SK-N-SH (cell line): ENCODE data around the gene PELI3. TPM values are rescaled to one million over a fixed set of nuclear protein-coding genes. Genes with fewer than 3 reads are reported as not detected.

Experiments
- CTCF ChIA-PET: fragments of 300-600, 350-600 bp; formaldehyde crosslinking; extraction: SDS; loops from one replicate; lab custom pipeline; 2021; lab: Yijun Ruan, JAX
- POLR2A ChIA-PET: fragments of 350-600 bp; sonication (Branson Sonifier 250); formaldehyde crosslinking; extraction: SDS; loops from one replicate; lab custom pipeline; 2020; ENCODE audit warnings: antibody characterized with exemption, inconsistent platforms; lab: Yijun Ruan, JAX
- DNase-seq: peaks from one replicate; pipeline ENCODE4 v3.0.0; 2012
- H2AFZ ChIP-seq: fragments of 200-600 bp; sonication (generic); 2 replicates; pipeline ENCODE4 v1.8.1; 2016; ENCODE audit warnings: antibody characterized with exemption, mild to moderate bottlenecking, low read depth
- H3F3A ChIP-seq: fragments of 200-600 bp; sonication (generic); replicated peaks from 2 replicates; pipeline ENCODE3; 2016; ENCODE audit warnings: antibody characterized with exemption, mild to moderate bottlenecking; ENCODE audit not compliant: insufficient read depth
- H3K27ac ChIP-seq, 2 experiments: fragments of 200-500 bp in 1 of 2; fragments of 200-600 bp in 1 of 2; sonication (Bioruptor generic) in 1 of 2; sonication (generic), shearing (Covaris generic) in 1 of 2; 2 replicates each; pipeline versions ENCODE4 v1.5.1 to v1.6.1; 2014 to 2016; ENCODE audit warnings: low read depth in 2 of 2, inconsistent platforms in 1 of 2, low read length in 1 of 2, mild to moderate bottlenecking in 1 of 2, mixed read lengths in 1 of 2
- H3K27me3 ChIP-seq: fragments of 200-600 bp; sonication (generic), shearing (Covaris generic); 2 replicates; pipeline ENCODE4 v1.6.1; 2016; ENCODE audit warnings: mixed run types; ENCODE audit not compliant: insufficient read depth
- H3K36me3 ChIP-seq, 2 experiments: fragments of 200-500 bp in 1 of 2; fragments of 200-600 bp in 1 of 2; sonication (Bioruptor generic) in 1 of 2; sonication (generic) in 1 of 2; replicated peaks in 1 of 2; 2 replicates each; pipeline versions ENCODE3 to v1.5.1; 2014 to 2016; ENCODE audit warnings: low read length in 1 of 2, mild to moderate bottlenecking in 1 of 2; ENCODE audit not compliant: insufficient read depth in 2 of 2, control insufficient read depth in 1 of 2
- H3K4me1 ChIP-seq, 2 experiments: fragments of 200-500 bp in 1 of 2; fragments of 200-600 bp in 1 of 2; sonication (Bioruptor generic) in 1 of 2; sonication (generic), shearing (Covaris generic) in 1 of 2; 2 replicates each; pipeline versions ENCODE4 v1.5.1 to v1.6.1; 2014 to 2016; ENCODE audit warnings: low read depth in 1 of 2, low read length in 1 of 2, mixed run types in 1 of 2; ENCODE audit not compliant: insufficient read depth in 2 of 2, control insufficient read depth in 1 of 2
- H3K4me2 ChIP-seq: fragments of 200-600 bp; sonication (generic), shearing (Covaris generic); 2 replicates; pipeline ENCODE4 v1.6.1; 2017; ENCODE audit warnings: mixed run types
- H3K4me3 ChIP-seq, 2 experiments: fragments of 200-500 bp in 1 of 2; fragments of 200-600 bp in 1 of 2; sonication (Bioruptor generic) in 1 of 2; sonication (generic), shearing (Covaris generic) in 1 of 2; 2 replicates each; pipeline versions ENCODE4 v1.5.1 to v1.8.1; 2014 to 2016; ENCODE audit warnings: low read depth in 2 of 2, inconsistent platforms in 1 of 2, low read length in 1 of 2, mild to moderate bottlenecking in 1 of 2, mixed read lengths in 1 of 2, moderate library complexity in 1 of 2
- H3K79me2 ChIP-seq: fragments of 200-600 bp; sonication (generic); 2 replicates; pipeline ENCODE4 v1.8.1; 2017; ENCODE audit warnings: mild to moderate bottlenecking; ENCODE audit not compliant: insufficient read depth
- H3K9ac ChIP-seq: fragments of 200-600 bp; sonication (generic); 2 replicates; pipeline ENCODE4 v1.6.1; 2017; ENCODE audit warnings: mixed run types
- H3K9me2 ChIP-seq: fragments of 200-600 bp; sonication (generic); 2 replicates; pipeline ENCODE4 v1.6.1; 2017; ENCODE audit warnings: mixed run types
- H3K9me3 ChIP-seq: fragments of 200-600 bp; sonication (generic); 2 replicates; pipeline ENCODE4 v1.6.1; 2017; ENCODE audit warnings: mixed run types, mild to moderate bottlenecking, moderate library complexity
- H4K20me1 ChIP-seq: fragments of 200-600 bp; sonication (generic); 2 replicates; pipeline ENCODE4 v1.6.1; 2017; ENCODE audit warnings: mild to moderate bottlenecking, mixed run types; ENCODE audit not compliant: insufficient read depth
- CTCF ChIP-seq: fragments of 200-600 bp; sonication (generic); IDR thresholded peaks from 2 replicates; pipeline ENCODE4 v1.6.1; 2017; ENCODE audit warnings: antibody characterized with exemption, mild to moderate bottlenecking, moderate library complexity
- ELF1 ChIP-seq: IDR thresholded peaks from 2 replicates; pipeline ENCODE4 v1.4.0; 2012
- FOSL2 ChIP-seq: IDR thresholded peaks from 2 replicates; pipeline ENCODE4 v1.4.0; 2012; ENCODE audit warnings: low read depth, mild to moderate bottlenecking, moderate library complexity, borderline replicate concordance
- JUND ChIP-seq: IDR thresholded peaks from 2 replicates; pipeline ENCODE4 v1.4.0; 2012
- RAD21 ChIP-seq: IDR thresholded peaks from 2 replicates; pipeline ENCODE4 v1.6.1; 2012; ENCODE audit warnings: mild to moderate bottlenecking, low read length
- RCOR1 ChIP-seq: fragments of 150-350 bp; IDR thresholded peaks from 2 replicates; pipeline ENCODE4 v1.6.1; 2017; ENCODE audit warnings: antibody characterized with exemption, low read length
- RFX5 ChIP-seq: IDR thresholded peaks from 2 replicates; pipeline ENCODE4 v1.6.1; 2012; ENCODE audit warnings: mild to moderate bottlenecking, improper control_type of control experiment, low read length
- SIN3A ChIP-seq: IDR thresholded peaks from 2 replicates; pipeline ENCODE4 v1.6.1; 2012; ENCODE audit warnings: low read depth, mild to moderate bottlenecking, low read length, moderate library complexity, borderline replicate concordance
- USF1 ChIP-seq: IDR thresholded peaks from 2 replicates; pipeline ENCODE4 v1.4.0; 2012; ENCODE audit warnings: low read depth, borderline replicate concordance
- ZBTB33 ChIP-seq: IDR thresholded peaks from 2 replicates; pipeline ENCODE4 v1.4.0; 2012; ENCODE audit warnings: low read depth, borderline replicate concordance
- WGBS: methylation state at CpG from one replicate; pipeline ENCODE4 v1.1.6; 2017; ENCODE audit warnings: low lambda C conversion rate; 5-methylcytosine and 5-hydroxymethylcytosine counted together
- polyA plus RNA-seq, 3 experiments: library from polyadenylated mRNA; depleted of rRNA; stranded (reverse); fragments of >200 nt; gene quantifications; 2 replicates each; pipeline ENCODE4 v1.2.3, GENCODE V29; 2012

The PELI3 gene
- polyA plus RNA-seq, 1 of the 3 experiments (the other 2 are of a cell fraction), result 7.0 TPM

DNA sequence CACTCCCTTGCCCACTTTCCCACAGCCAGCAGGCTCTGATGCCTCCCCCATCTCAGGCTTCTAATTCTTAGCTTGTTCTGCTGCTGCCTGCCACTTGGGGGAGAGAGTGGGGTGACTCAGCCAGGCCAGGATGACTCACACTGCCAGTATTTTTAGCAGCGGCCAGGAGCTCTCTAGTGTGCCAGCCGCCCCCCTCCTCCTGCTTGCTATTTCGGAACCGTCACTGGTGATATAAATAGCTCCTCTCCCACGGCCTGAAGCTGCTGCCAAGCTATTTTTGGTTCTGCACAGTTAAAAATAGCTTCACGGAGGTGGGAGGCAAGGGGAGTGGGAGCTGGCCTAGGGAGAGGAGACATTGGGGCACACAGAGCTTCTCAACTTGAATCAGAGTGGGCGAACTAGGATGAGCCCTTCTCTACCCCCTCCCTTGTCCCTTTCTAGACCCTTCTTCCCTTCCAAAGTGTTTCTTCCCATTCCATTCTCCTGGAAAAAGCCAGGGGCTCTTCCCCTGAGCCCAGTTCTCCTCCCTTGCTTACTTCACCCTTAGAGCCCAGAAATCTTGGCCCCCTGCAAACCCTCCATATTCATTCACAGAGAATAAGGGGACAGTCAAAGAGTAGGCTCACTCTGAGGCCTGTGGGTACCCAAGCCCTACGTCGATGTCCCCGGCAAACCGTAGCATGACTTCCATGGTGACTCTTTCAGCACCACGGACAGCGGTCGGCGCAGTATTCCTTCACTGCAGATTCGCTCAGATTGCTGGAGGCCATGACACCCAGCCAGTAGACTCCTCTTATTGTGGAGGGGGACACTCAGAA is 48.3 kb upstream of the PELI3 start (continued):
- TF ChIP-seq RFX5 (no peak), RCOR1 (no peak), FOSL2 (peak; percentile 100)
- TF ChIP-seq, all 33 proteins: peak for 15

GRCh38 chr11:66418986-66419308 is 47.8 kb upstream of the PELI3 start:
- H3K9ac ChIP-seq, result no peak overlapping the region
- H2AFZ ChIP-seq, result no peak overlapping the region
- no peak overlapping the region for H3K4me3 ChIP-seq
- 95% methylated on average over 3 of the region's 3 CpGs for WGBS
- peaks cover 4 to 14% of the 10 kb centered on the region in 2 experiments; a peak in 2 of 4 replicates for H3K4me1 ChIP-seq
- no peaks in the 10 kb centered on the region for H3K36me3 ChIP-seq
- H4K20me1 ChIP-seq, result peaks cover 32% of the 10 kb centered on the region
- H3F3A ChIP-seq, result peaks cover 21% of the 10 kb centered on the region
- POLR2A ChIA-PET, result no interaction called here
- H3K27ac ChIP-seq, result no peak overlapping the region
- H3K9me2 ChIP-seq, result no peaks in the 10 kb centered on the region
- H3K27me3 ChIP-seq, result peaks cover 29% of the 10 kb centered on the region
- DNase-seq, result no peak
- H3K79me2 ChIP-seq, result no peaks in the 10 kb centered on the region
- peak overlapping the region; percentile 63; the same call in 1 of the 2 replicates for H3K4me2 ChIP-seq
- H3K9me3 ChIP-seq, result no peaks in the 10 kb centered on the region
- TF ChIP-seq ELF1 (no peak), ZBTB33 (no peak), JUND (no peak), SIN3A (no peak), CTCF (no peak), RAD21 (no peak), USF1 (no peak)
- TF ChIP-seq, all 33 proteins: peak for 0
- CTCF ChIA-PET, result interaction anchor here (0.8 to 22.6 kb wide), 11 partner anchors 5 to 149 kb away, joined by 3 to 617 read pairs (median 6); partner anchors contain the start of genes CTSF, MRPL11 and NPAS4
